Neural crest cell (in vitro differentiated cells): ENCODE data around the gene NFKBIZ. TPM values are rescaled to one million over a fixed set of nuclear protein-coding genes. Genes with fewer than 3 reads are reported as not detected.

ENCODE experiments used
- DNase-seq: peaks from one replicate; pipeline ENCODE4 v3.0.0; 2021; ENCODE audit warnings: low read depth, mixed read lengths, low spot score
- H3K27ac Mint-ChIP-seq: one replicate; pipeline ENCODE4 v1.8.0; 2021; ENCODE audit warnings: mild to moderate bottlenecking, mixed read lengths; ENCODE audit not compliant: unreplicated experiment
- H3K27me3 Mint-ChIP-seq: 2 replicates; pipeline ENCODE4 v1.8.0; 2021; ENCODE audit warnings: low read depth, mild to moderate bottlenecking, mixed read lengths
- H3K36me3 Mint-ChIP-seq: 2 replicates; pipeline ENCODE4 v1.8.0; 2021; ENCODE audit warnings: low read depth, mild to moderate bottlenecking, mixed read lengths
- H3K4me1 Mint-ChIP-seq: 2 replicates; pipeline ENCODE4 v1.8.0; 2021; ENCODE audit warnings: mixed read lengths
- H3K4me3 Mint-ChIP-seq: one replicate; pipeline ENCODE4 v1.8.0; 2021; ENCODE audit warnings: mild to moderate bottlenecking, mixed read lengths
- H3K9me3 Mint-ChIP-seq: 2 replicates; pipeline ENCODE4 v1.8.0; 2021; ENCODE audit warnings: mixed read lengths
- total RNA-seq: library from RNA; stranded (reverse); gene quantifications from 2 replicates; pipeline ENCODE4 v1.2.1, GENCODE V29; 2021
- TF ChIP-seq, protein P1 (sequence below): fragments of 200-600 bp; sonication (generic); conservative IDR thresholded peaks from 2 replicates; pipeline ENCODE4 v1.5.0; 2021; ENCODE audit warnings: antibody characterized with exemption, mild to moderate bottlenecking

Gene NFKBIZ
- total RNA-seq, 1 donor from 2014 or later = 6.2 TPM

DNA sequence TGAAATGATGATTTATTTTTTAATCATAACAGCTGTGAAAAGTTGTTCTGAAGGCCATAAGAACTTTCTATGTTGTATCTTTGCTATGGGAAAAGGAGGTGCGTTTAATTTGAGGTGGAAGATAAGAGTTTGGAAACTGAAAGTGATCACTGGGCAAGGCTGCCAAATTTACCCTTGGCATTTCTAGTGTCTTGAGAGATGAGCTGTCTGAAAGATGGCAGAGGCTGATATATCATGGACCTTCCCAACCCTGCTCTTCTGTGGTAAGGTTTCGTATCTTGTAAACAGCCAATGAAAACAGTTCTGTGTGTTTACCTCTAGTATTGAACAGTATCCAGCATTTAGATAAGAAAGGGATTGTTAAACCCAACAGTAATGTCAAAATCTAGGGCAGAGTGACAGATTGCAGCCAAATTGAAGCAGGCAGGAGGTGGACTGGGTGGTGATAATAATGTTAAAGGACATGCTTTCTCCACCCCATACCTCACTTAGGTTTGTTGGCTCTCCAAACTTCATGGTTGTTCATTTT lies 15.8 kb upstream of the NFKBIZ start:
- Mint-ChIP-seq H3K9me3 (no peaks in the 10 kb centered on the region), H3K27me3 (no peaks in the 10 kb centered on the region), H3K27ac (no peak overlapping the region), H3K36me3 (peaks cover 2% of the 10 kb centered on the region), H3K4me3 (no peak overlapping the region), H3K4me1 (peaks cover 12% of the 10 kb centered on the region)
- TF ChIP-seq, protein P1, sequence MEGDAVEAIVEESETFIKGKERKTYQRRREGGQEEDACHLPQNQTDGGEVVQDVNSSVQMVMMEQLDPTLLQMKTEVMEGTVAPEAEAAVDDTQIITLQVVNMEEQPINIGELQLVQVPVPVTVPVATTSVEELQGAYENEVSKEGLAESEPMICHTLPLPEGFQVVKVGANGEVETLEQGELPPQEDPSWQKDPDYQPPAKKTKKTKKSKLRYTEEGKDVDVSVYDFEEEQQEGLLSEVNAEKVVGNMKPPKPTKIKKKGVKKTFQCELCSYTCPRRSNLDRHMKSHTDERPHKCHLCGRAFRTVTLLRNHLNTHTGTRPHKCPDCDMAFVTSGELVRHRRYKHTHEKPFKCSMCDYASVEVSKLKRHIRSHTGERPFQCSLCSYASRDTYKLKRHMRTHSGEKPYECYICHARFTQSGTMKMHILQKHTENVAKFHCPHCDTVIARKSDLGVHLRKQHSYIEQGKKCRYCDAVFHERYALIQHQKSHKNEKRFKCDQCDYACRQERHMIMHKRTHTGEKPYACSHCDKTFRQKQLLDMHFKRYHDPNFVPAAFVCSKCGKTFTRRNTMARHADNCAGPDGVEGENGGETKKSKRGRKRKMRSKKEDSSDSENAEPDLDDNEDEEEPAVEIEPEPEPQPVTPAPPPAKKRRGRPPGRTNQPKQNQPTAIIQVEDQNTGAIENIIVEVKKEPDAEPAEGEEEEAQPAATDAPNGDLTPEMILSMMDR = no peak
- no peak for DNase-seq

DNA sequence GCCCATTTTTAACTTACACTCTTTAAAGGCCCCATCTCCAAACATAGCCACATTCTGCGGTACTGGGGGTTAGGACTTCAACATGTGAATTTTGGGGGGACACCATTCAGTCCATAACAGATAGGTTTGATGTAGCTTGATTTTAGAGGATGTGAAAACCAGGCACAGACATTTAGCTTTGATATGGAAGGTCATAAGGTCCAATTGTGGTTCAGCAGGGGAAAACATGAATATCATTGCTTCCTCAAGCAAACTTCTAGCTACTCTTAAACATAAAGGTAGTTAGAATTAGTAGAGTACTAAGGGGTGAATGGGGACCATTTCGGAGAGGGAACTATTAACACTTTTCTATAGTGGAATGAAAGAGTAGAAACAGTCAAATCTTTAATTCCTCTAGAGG lies 13.6 kb upstream of the NFKBIZ start:
- TF ChIP-seq, protein P1 = no peak
- Mint-ChIP-seq H3K4me3 (no peak overlapping the region), H3K36me3 (peaks cover 2% of the 10 kb centered on the region), H3K9me3 (no peaks in the 10 kb centered on the region), H3K4me1 (no peaks in the 10 kb centered on the region), H3K27ac (no peak overlapping the region), H3K27me3 (no peaks in the 10 kb centered on the region)
- no peak for DNase-seq

DNA sequence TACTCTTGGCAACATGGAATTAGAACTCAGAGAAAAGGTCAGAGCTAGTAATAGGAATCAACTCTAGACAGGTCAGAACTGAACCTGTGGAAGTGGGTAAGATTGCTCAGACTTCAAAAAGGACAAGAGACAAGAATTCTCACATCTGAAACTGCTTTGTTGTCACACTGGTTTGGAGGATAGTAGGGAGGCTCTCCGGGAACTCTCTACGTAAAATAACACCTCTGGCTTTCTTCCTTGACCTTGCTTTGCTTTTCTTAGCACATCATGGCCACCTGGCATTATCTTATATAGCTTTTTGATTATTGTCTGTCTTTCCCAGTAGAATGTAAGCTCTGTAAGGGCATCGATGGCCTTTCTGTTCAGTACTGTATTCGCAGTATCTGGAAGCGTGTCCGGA lies 13.2 kb upstream of the NFKBIZ start:
- Mint-ChIP-seq H3K27me3 (no peaks in the 10 kb centered on the region), H3K4me3 (no peak overlapping the region), H3K9me3 (no peaks in the 10 kb centered on the region), H3K27ac (no peak overlapping the region), H3K4me1 (no peaks in the 10 kb centered on the region), H3K36me3 (peaks cover 2% of the 10 kb centered on the region)
- no peak for DNase-seq
- TF ChIP-seq, protein P1 = no peak

DNA sequence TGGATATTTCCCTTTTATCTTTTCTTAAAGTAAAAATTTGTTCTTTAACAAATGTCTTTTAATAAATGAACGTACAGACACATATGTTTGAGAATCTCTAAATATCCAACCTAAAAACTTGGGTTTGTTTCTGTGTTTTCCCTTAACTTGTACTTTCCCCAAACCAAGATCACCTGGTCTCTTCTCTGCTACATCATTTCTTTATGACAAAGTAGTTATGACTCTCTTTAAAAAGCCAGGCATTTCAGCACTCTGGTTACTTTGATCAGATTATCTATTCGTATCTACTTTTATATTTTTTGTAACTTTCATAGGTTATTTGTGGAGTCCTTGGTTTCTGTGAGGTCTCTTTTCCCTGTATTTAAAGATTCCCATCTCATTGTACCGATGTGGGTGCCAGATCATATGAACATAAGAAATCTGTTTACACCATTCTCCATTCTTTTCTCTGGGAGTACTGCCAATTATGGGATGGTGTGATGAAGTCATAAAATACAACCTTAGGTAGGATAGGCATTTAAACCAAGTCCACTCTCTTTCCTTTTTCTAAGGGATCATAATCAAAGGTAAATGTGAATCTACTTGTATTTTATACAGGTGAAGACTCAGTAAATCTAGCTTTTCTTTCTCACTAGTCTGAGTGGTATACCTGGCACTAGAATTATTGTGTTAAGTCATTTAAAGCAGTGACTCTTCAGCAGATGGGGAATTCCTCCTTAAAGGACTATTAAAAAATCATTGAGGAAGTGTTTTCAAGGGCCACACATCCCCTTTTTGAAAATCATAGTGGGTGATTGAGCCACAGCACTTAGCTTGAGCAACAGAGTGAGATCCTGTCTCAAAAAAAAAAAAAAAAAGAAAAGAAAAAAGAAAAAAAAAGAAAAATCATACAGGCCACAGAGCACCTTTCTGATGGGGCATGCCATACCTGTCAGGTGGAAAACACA lies 12.4 kb upstream of the NFKBIZ start:
- Mint-ChIP-seq H3K9me3 (peaks cover 2% of the 10 kb centered on the region), H3K27me3 (no peaks in the 10 kb centered on the region)

DNA sequence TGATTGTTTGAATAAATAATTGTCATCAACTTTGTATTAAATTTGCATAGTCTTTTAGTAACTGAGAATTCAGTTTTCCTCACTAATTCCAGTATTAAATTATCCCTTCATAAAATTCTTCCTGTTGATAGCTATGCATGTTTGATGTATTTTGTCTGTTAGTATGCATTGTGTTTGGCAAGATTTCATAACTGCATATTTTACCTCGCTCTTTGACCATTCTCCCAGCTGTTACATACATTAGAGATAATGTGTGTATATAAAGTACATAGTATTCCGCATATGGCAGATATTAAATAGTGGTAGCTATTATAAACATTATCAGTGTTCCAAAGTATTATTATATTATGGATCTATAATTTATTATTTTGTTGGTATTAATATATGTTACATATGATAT lies 10.6 kb upstream of the NFKBIZ start:
- H3K27ac Mint-ChIP-seq = no peak overlapping the region
- H3K4me1 Mint-ChIP-seq = peaks cover 5% of the 10 kb centered on the region
- no peaks in the 10 kb centered on the region for H3K27me3 Mint-ChIP-seq
- H3K4me3 Mint-ChIP-seq = no peak overlapping the region
- H3K9me3 Mint-ChIP-seq = peaks cover 4% of the 10 kb centered on the region
- DNase-seq = no peak
- peaks cover 2% of the 10 kb centered on the region for H3K36me3 Mint-ChIP-seq
- TF ChIP-seq, protein P1 = no peak

More for the DNA sequence above, 12.4 kb upstream of the NFKBIZ start:
- DNase-seq = no peak
- H3K27ac Mint-ChIP-seq = no peak overlapping the region
- H3K4me1 Mint-ChIP-seq = peaks cover 2% of the 10 kb centered on the region
- no peak overlapping the region for H3K4me3 Mint-ChIP-seq
- TF ChIP-seq, protein P1 = no peak
- H3K36me3 Mint-ChIP-seq = peaks cover 2% of the 10 kb centered on the region
